ENCODE results near the gene ADD3.

The ADD3 gene, protein sequence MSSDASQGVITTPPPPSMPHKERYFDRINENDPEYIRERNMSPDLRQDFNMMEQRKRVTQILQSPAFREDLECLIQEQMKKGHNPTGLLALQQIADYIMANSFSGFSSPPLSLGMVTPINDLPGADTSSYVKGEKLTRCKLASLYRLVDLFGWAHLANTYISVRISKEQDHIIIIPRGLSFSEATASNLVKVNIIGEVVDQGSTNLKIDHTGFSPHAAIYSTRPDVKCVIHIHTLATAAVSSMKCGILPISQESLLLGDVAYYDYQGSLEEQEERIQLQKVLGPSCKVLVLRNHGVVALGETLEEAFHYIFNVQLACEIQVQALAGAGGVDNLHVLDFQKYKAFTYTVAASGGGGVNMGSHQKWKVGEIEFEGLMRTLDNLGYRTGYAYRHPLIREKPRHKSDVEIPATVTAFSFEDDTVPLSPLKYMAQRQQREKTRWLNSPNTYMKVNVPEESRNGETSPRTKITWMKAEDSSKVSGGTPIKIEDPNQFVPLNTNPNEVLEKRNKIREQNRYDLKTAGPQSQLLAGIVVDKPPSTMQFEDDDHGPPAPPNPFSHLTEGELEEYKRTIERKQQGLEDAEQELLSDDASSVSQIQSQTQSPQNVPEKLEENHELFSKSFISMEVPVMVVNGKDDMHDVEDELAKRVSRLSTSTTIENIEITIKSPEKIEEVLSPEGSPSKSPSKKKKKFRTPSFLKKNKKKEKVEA

DNA sequence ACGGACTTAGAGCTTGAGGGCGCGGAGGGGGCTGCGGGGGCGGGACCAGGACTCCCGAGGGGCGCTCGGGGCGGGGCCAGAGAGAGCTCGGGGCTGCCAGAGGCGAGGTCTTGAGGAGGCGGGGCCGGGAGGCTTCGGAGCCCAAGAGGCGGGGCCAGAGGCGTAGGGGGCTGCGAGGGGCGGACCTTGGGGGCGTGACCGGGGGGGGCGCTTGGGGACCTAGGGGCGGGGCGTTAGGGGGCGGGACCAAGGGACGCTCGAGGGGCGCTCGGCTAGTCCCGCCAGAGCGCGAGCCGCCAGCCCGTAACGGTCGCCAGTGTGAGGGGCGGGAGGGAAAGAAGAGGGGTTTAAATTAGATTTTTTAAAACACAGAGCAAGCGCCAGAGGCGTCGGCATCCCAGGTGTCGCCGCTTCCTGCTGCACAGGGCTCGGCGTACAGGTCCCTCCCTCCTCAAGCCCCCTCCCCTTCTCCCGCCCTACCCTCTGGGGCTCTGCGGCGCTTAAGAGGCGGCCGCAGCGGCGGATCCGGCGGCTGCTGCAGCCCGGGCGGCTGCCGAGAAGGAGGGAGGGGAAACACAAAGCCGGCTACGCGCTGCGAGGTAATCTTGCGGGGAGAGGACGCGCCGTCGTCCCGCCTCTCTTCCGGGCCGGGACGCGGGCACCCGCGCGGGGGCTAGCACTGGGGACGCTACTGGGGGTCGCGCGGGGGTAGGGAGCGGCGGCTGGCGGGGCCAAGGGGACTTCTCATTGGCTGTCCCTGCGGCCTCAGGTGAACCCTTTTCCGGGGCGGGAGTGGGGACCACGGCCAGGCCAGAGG, at the start of gene ADD3:
Gene ADD3 (plus strand): TSS at position 284 of the 817 bp plus-strand sequence. CDS start 92,670 bp downstream, outside the sequence.
- DNase-seq = peak; percentile 67

DNA sequence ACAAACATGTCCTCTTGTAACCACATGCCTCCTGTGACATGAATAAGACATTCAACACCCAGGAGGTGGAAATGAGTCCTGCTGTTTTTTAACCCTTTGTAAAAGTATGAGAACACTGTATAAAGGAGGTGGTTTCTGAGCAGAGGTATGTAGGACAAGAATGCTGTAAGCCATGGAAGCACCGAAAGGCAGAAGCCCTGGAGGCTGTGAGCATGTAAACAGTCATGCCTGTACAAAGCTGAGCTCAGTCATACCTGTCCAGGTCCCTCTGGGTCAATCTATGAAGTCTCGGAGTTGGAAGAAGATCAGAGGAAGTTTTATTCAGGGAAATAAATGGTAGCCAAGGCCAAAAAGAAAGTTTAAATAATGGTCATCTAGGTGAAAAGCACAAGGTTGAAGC, 49.7 kb upstream of the ADD3 start:
- DNase-seq = no peak

DNA sequence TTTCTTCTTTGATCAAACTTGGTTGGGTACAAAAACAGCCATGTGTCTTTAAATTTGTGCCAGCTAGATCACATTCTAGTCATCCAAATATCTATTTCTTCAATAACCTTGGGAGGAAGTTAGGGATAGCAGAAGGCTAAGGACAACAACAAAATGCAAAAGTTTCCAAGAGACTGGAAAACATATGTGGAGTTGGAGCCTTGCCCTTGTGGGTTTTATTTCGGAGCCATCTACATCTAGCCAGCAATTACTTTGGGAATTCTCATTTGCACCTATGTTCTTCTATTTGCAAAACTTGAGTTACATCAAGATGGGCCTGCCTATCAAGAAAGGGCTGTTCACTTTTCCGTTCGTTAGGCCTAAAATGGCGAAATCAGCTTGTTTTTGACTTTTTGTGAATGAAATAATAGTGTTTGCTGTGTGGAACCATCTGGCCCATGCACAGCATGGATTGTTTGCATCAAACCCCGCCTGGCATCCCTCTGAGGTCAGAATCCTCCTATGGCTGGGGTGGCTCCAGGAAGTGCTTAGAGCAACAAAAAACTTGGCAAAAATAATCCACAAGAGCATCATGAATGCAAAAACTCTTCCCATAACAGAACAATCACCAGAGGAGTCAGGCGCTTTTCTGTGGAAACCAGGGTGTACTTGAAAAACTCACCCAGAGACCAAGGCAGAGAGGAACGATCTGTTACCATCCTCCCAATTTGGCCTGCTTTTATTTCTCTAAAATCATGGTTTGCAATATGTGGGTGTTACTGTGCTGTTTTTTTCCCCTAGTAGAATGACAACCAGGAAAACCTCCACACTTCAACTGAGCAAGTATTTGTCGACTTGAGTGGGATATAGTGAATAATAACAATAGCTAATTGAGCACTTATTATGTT, 48.3 kb upstream of the ADD3 start:
- no peak for DNase-seq

DNA sequence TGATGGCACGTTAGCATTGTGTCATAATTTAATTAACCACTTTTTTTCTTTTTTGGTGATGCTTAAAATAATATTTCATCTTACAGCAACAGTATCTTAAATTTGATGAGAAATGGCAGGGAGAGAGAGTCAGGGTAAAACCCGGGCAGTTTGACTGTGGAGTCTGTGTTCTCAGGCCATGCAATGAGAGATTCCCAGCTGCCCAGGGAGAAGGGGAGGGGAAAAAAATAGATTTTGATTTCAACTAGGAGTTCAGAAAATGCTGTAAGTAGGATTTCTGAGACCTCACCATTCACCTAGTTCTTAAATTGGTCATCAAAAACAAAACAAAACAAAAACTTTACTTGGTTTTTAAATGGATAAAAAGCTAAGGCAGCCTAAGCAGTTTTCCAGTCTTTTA, 47.1 kb upstream of the ADD3 start:
- DNase-seq = no peak

DNA sequence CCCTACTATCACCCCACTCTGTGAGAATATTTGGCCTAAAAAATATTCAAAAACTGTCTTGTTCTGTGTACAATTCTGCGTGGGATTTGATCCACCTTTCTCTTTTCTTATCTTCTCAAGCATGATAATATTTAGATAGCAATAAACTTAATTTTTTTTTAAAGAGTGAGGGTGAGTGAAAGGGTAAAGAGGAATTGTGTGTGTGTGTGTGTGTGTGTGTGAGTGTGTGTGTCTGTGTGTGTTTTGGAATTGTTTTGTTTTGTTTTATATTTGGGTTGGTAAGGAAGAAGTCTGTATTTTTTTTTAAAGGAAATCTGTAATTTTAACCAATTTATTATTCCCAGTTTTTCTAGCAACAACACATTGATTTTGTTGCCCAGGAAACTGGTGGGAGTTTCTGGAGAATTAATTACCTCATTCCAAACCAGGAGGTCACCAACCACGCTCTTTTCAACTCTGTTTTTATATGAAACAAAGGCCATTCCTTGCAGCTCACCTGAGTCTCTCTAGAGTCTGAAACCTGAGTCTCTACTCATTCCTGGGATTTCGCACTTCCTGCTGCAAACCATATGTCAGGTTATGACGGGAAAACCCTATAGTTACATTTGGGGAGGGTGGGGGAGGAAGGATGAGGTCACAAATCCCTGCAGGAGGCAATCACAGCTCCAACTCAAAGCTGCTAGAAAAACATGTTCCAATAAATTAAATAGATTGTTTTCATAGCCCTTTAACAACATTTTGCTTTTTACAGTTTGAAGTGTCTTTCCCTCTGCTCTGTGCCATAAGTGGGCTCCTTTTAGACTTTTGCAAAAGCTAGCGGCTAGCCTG, 46.4 kb upstream of the ADD3 start:
- no peak for DNase-seq

DNA sequence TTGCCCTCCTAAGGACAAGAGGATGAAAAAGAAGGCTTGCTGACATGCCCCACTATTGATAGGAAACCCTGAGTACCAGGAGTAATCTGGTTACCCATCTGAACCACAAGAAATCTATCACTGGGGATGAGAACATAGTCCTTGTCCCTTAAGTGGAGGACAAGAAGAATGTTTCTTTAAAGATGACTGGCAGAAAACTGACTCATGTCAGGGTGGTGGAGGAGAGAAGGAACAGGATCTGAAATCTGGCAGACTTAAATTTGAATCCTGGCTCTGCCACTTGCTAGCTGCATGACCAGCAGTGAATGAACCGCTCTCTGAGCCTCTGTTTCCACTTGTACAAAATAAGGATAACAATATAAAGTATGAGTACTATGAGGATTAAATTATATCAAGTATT, 45.5 kb upstream of the ADD3 start:
- no peak for DNase-seq

DNA sequence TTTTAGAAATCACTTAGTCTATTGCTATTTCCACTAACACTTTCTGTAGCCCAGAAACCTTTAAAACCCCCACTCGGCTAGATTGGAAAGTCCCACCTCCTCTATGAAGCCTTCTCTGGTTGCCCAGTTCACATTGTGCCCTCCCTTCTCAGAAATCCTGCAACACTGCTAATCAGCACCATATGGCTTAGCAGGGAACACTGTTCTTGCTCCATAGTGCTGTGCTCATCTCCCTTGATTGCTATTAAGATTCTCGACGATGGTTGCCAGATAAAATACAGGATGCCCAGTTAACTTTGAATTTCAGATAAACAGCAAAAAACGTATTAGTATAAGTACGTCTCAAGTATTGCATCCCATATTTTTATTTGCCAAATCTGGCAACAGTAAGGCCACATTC, 44.3 kb upstream of the ADD3 start:
- no peak for DNase-seq

DNA sequence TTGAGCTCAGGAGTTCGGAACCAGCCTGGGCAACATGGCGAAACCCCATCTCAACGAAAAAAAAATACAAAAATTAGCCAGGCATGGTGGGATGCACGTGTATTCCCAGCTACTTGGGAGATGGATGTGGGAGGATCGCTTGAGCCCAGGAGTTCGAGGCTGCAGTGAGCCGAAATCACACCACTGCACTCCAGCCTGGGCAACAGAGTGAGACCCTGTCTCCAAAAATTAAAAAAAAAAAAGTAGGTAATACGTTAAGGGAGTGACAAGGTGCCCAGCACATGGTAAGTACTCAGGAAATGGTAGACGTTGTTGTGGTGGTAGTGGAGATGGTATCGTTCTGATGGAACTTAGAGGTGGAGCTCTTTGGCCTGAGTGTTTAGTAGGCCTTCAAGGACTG, 43.5 kb upstream of the ADD3 start:
- no peak for DNase-seq

DNA sequence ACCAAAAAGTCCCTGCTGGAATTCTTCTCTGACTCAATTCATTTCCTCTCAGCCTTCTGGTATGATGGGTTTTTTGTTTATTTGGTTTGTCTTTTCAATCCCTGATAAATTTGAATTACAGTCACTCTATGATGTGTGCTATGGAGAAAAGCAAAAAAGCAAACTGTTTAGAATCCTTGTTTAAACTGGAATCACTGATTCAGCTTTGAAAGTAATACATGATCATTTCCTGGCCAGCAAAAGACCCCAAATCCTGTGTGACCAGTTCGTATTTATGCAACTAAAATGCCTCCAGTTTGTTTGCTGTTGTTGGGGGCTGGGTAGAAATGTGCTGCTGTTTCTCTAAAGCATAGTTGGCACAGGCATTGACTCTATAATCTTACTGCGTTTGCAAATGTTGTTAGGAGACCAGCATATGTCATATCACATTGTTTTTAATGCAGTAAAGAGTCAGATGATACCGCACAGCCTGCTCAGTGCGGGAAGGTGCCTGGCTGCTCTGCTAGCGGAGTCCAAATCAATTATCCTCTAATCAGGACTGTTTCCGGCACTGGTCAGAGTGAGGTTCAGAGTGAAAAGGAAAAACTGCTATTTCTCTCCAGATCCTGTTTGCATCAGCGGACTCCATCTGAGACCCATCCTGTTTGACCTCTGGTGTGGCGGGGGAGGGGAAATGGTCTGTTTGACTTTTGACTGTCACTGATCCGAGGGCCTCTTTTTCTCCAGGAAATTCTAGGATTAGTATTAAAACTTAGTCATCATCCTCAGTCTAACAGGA, 40.6 kb upstream of the ADD3 start:
- DNase-seq = no peak

DNA sequence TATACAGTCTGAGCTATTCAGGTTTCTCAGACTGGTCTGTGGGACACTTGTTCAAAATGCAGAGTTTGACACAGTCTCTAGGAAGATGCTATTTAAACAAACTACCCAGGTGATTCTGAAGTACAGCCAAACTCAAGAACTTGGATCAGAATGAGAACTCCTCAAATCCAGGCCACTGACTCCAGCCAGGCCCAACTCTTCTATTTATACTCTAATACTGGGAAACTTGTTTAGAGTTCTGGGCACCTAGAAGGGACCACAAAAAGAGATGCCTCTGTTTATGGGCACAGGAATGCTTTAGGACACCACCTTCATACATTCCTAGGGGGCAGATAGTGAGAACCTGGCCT, 40.1 kb upstream of the ADD3 start:
- no peak for DNase-seq

DNA sequence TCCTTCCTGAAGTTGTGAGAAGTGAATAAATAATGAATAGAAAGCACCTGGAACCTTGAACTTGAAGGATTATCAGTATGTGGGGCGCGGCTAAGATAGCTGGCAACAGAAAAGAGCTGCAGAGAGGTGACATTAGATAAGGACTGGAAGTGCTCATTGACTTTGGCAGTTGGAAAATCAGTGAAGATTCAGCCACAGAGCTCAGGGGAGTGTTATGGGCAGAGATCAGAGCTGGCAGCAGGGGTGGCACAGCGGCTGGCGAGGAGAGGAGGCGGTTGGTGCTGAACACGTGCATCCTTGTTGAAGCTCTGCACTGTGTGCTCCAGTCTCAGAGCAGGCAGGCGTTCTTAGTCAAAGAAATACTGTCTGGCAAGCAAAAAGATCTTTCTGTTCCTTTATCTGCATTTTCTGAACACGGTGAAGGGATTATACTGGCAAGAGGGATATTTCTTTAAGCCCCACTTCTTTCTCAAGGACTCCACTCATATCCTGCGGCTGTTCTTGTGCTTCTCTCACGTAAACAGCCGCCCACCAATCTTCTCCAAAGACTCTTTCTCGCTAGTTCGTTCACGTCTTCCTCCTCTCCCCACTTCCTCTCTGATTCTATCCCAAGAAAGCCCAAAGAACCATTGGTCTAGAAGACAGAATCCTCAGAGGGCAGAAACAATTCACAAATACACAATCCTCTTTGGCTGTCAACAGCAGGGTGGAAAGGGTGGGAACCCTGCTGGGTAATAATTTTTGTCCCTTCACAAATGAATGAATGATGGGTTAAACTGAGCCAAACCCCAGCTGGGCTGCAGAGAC, 38.6 kb upstream of the ADD3 start:
- no peak for DNase-seq

DNA sequence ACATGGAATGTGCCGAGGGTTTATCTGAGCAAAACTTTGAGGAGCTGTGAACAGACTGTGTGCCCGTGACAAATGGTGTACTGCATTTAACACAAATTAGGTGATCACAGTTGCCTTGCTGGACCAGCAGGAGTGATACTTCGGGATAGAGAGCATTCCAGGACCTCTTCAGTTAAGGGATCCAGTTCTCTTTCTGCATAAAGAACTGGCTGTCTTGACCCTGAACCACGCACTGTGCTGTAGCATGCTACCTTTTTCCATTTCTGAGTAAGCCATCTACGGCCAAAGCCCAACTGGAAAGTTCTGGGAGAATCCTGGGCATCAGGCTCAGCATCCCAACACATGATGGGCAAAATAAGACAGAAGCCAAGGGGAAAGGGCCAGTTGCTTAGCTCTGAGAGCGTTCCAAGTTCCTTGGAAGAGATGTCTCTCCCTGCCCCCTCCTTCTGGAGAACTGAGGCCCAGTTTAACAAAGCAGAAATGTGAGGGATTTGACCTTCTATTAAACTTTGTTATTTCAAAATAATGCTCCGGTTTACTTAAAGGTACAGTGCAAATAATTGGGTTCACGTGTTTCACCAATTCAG, 37.9 kb upstream of the ADD3 start:
- DNase-seq = no peak

DNA sequence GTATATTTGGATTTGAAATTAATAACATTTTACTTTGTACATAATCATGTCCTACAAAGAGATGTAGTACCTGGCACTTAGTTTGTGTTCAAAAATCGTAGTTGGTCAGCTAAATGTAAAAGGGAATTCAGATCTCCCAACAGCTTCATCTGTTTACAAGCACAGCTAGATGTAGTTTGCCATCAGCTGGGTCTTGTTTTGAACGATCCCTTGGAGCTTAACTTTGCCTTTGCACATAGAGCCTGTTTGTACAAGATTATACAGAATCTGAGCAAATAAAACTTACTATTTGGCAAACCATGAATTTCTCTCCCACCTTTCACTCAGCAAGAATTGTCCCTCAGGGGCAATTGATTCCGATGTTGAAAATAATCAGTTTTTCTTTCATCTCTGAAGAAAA, 36.1 kb upstream of the ADD3 start:
- DNase-seq = no peak

DNA sequence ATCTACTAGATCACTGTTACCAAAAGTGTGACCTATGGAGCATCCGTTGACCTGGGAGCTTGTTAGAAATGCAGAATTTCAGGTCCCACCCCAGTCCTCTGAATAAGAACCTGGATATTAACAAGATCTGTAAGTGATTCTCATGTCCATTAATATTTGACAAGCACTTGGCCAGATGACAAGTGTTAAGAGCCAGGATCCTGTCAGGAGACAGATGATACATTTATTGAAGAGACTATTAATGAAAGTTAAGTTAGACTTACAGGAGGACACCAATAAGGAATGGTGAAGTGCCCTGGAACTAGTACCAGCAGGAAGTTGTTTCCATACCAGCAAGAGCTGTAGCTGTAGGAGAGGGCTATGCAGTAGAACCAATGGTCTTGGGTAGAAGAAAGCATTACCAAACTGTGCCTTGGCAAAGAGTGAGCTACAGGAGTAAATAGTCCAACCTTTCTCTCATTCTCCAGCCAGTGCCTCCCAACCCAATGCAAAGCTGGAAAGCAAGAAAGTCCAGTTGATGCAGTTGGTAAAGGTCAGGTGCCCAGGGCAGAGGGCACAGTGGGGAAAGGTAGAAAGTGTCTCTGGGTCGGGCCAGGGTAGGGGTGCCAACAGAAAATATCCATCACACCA, 35.3 kb upstream of the ADD3 start:
- DNase-seq = no peak

DNA sequence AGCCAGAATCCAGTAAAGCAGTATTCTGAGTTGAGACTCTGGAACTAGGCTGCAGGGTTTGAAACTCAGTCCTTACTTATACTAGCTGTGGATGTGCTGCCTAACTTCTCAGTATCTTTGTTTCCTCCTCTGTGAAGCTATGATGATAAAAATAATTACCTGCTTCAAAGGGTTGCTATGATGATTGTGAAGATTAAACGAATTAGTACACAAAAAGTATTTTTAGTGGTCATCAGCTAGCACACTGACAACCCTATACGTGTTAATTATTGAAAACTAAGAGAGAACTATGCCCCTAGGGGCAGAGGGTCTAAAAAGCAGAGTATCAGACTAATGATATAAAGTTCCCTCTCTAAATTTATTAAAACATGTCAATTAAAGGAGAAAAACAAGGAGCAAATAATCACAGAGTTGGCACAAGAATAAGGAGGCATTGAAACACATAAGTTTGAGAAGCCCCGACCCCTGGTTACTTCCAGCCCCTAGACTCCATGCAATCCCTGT, 34.4 kb upstream of the ADD3 start:
- DNase-seq = no peak

DNA sequence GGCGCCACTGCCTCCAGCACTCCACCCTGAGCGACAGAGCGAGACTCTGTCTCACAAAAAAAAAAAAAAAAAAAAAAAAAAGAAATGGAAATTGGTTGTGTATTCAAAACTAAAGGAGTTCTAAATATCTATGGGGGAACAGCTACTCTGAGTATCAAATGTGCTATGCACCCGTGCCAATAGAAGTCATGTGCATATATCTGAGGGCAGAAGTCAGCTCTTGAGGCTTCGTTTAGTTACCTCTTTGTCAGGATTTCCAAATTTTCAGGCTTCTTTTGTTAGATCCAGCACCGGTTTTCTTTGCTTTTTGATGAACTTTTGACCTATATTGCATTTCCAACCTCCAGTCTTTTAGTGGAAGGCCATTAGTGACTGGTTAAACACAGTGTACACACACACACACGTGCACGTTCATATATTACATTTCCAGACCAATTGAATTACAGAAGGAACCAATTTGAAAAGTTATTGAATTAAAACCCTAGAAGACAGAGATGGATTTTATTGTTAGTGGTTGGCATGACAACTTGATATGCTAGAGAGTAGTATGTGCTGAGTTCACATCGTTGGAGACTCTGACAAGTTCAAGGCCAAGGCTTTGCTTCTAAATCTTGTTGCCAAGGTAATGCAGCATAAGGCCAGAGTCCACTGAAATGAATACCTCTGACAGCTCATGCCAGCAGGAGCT, 33.1 kb upstream of the ADD3 start:
- DNase-seq = no peak

DNA sequence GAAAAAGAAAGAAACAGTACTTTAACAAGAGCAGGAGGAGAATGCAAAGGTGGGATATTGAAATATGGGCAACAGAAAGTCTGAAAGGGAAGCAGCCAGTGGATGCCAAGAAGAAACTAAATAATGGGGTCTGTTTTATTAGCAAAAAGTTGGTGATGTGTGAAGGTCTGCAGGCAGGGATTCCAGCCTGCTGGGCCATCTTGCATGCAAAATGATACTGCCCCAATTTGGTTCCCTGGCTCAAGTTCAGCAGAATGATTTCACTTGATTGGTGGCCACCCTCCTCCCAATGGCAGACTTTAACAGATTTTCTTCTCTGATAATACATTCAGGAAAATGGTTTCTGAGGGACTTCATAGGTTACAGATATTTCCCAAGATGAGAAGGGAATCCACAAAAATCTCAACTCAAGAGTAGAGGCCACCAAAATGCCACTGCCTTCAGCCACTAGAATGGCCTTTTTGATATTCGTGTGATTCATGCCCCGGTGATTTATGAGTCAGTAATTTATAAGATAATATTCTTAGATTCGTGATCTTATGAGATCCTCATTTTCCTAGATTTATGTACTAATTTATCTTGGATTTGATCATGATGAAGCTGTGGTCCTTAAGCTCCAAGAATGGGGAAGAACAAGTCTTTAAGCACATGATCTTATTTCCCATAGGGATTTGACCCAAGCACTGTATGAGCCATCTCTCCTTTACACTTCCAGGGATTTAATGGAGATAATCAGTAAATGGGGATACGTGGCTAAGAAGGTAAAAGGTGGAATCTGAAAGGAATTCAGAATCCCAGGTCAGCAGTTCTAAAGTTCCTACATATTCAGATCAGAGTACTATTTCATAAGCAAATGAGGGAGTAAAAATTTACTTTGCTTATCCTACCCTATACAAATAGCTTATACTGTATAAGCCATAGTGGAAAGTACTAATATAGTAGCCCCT, 32.3 kb upstream of the ADD3 start:
- DNase-seq = no peak
